Stomach (tissue), 9 donors: Measurements from ENCODE around the gene GAR1. TPM values are rescaled to one million over a fixed set of nuclear protein-coding genes. Genes with fewer than 3 reads are reported as not detected.

Source experiments
- DNase-seq, 2 donors: peaks; one replicate each; pipeline versions ENCODE4 v3.0.0 to v3.0.0-alpha.2; 2013 to 2019
- H3K27ac ChIP-seq, 5 donors: fragments of 200-600 bp in 4 of 5; sonication (generic) in 4 of 5; one replicate each; pipeline ENCODE4 v1.5.1; 2013 to 2019; ENCODE audit warnings: mild to moderate bottlenecking in 1 of 5, moderate library complexity in 1 of 5
- H3K27me3 ChIP-seq, 3 donors: fragments of 200-600 bp; sonication (generic); one replicate each; pipeline ENCODE4 v1.5.1; 2017 to 2019; ENCODE audit warnings: mixed run types in 1 of 3
- H3K36me3 ChIP-seq, 4 donors: fragments of 200-600 bp; sonication (generic); 1 replicate in 3 of 4; 2 replicates in 1 of 4; pipeline ENCODE4 v1.5.1; 2016 to 2019
- H3K4me1 ChIP-seq, 4 donors: fragments of 200-600 bp; sonication (generic); one replicate each; pipeline ENCODE4 v1.5.1; 2016 to 2019
- H3K4me3 ChIP-seq, 4 donors: fragments of 200-600 bp; sonication (generic) in 3 of 4; one replicate each; pipeline ENCODE4 v1.5.1; 2016 to 2019; ENCODE audit warnings: mild to moderate bottlenecking in 1 of 4
- H3K9me3 ChIP-seq, 4 donors: fragments of 200-600 bp; sonication (generic); one replicate each; pipeline ENCODE4 v1.5.1; 2016 to 2019
- CTCF ChIP-seq, 7 experiments: fragments of 450-650 bp in 4 of 7; fragments of 200-600 bp in 3 of 7; sonication (generic) in 3 of 7; IDR thresholded peaks; one replicate each; pipeline ENCODE4 v1.5.1; 2016 to 2019; ENCODE audit warnings: antibody characterized with exemption in 7 of 7, control low read depth in 2 of 7, mild to moderate bottlenecking in 1 of 7
- EP300 ChIP-seq: sonication (generic); formaldehyde crosslinking; IDR thresholded peaks from one replicate; pipeline ENCODE4 v1.6.1; 2017; ENCODE audit warnings: antibody characterized with exemption
- POLR2A ChIP-seq, 4 donors: fragments of 450-650 bp; IDR thresholded peaks; one replicate each; pipeline ENCODE4 v1.6.1; 2016; ENCODE audit warnings: antibody characterized with exemption in 4 of 4, control low read depth in 2 of 4, mild to moderate bottlenecking in 1 of 4, moderate library complexity in 1 of 4
- POLR2AphosphoS5 ChIP-seq, 3 donors: sonication (generic); formaldehyde crosslinking; IDR thresholded peaks; one replicate each; pipeline ENCODE4 v1.6.1; 2016; ENCODE audit warnings: antibody characterized with exemption in 3 of 3
- WGBS, 5 donors: extraction: QIAGEN DNeasy Blood & Tissue Kit in 3 of 5; methylation state at CpG; one replicate each; pipeline versions ENCODE4 v1.1.5 to v1.1.7; 2013 to 2018; 5-methylcytosine and 5-hydroxymethylcytosine counted together
- intact Hi-C: fragments of 100-400 bp; cut with DNase I; formaldehyde crosslinking; loops from one replicate; pipeline ENCODE4 v1.15.1; 2023; ENCODE audit warnings: low total_unique reads
- polyA plus RNA-seq, 3 donors: library from polyadenylated mRNA; stranded (reverse); fragments of 200-250 nt; gene quantifications; one replicate each; pipeline ENCODE4 v1.2.3, GENCODE V29; 2013
- total RNA-seq, 5 donors: library from RNA; depleted of rRNA; stranded (reverse); fragments of >200 nt; gene quantifications; one replicate each; pipeline versions ENCODE4 v1.1.0 to v1.2.3, GENCODE V29; 2014 to 2016
- donor health status: healthy with polysubstance abuse.
- donor health status: Bipolar disorder and iron deficiency.
- donor health status: healthy.

Gene GAR1
- total and polyA plus RNA-seq, 8 donors = 2.2 to 19.2 (median 13.2) TPM; not detected in 2

- WGBS, 5 donors = 92 to 97% (median 93%) methylated on average over 2 of the region's 2 CpGs
- TF ChIP-seq CTCF (IDR thresholded peaks at IDR 0.05) (no peak), EP300 (no peak), POLR2A (IDR thresholded peaks at IDR 0.05) (no peak), POLR2AphosphoS5 (IDR thresholded peaks at IDR 0.05) (no peak)
- no peak for DNase-seq
These were observed 56.5 kb downstream of the GAR1 start for GRCh38 chr4:109872065-109872464.

GRCh38 chr4:109872950-109873656 is 57.5 kb downstream of the GAR1 start:
- Histone ChIP-seq H3K4me1 (no peaks in the 10 kb centered on the region), H3K36me3 (peaks cover 0 to 14% (median 10%) of the 10 kb centered on the region in 4 donors), H3K9me3 (no peaks in the 10 kb centered on the region), H3K4me3 (no peak overlapping the region), H3K27ac (no peak overlapping the region), H3K27me3 (no peaks in the 10 kb centered on the region)
- intact Hi-C loops = no loop called here
- DNase-seq = no peak
- WGBS, 5 donors = 88 to 97% (median 94%) methylated on average over 6 of the region's 6 CpGs
- TF ChIP-seq CTCF (IDR thresholded peaks at IDR 0.05) (no peak), EP300 (no peak), POLR2AphosphoS5 (IDR thresholded peaks at IDR 0.05) (no peak), POLR2A (IDR thresholded peaks at IDR 0.05) (no peak)

More at GRCh38 chr4:109872065-109872464, 56.5 kb downstream of the GAR1 start:
- Histone ChIP-seq H3K36me3 (peaks cover 0 to 14% (median 10%) of the 10 kb centered on the region in 4 donors), H3K9me3 (no peaks in the 10 kb centered on the region), H3K27ac (no peak overlapping the region), H3K27me3 (no peaks in the 10 kb centered on the region), H3K4me3 (no peak overlapping the region), H3K4me1 (no peaks in the 10 kb centered on the region)
- intact Hi-C loops = no loop called here

GRCh38 chr4:109873791-109874514 is 58.4 kb downstream of the GAR1 start:
- 62 to 70% (median 66%) methylated on average over 11 of the region's 11 CpGs for WGBS, 5 donors
- DNase-seq = no peak

More at GRCh38 chr4:109873791-109874514, 58.4 kb downstream of the GAR1 start:
- TF ChIP-seq CTCF (IDR thresholded peaks at IDR 0.05) (no peak), POLR2AphosphoS5 (IDR thresholded peaks at IDR 0.05) (no peak), POLR2A (IDR thresholded peaks at IDR 0.05) (no peak), EP300 (no peak)
- Histone ChIP-seq H3K27ac (no peak overlapping the region), H3K4me3 (no peak overlapping the region), H3K9me3 (no peaks in the 10 kb centered on the region), H3K36me3 (peaks cover 0 to 14% (median 10%) of the 10 kb centered on the region in 4 donors), H3K27me3 (no peaks in the 10 kb centered on the region), H3K4me1 (no peaks in the 10 kb centered on the region)
- intact Hi-C loops = no loop called here

Other genes starting within 250 kb of the GAR1 start
- 10 to 100 TPM in 4 of 5 donors, 1 to 10 TPM in 1; 2.3 to 68.9 (median 33.8) TPM for gene CASP6, start 112.3 kb upstream of the GAR1 start, total RNA-seq
- 10 to 100 TPM; 11.6 to 29.0 (median 22.8) TPM for gene CASP6, start 112.3 kb upstream of the GAR1 start, polyA plus RNA-seq
- gene PLA2G12A, start 85.7 kb upstream of the GAR1 start, total RNA-seq = 10 to 100 TPM in 3 of 5 donors, 1 to 10 TPM in 2; 3.5 to 95.9 (median 17.4) TPM
- 10 to 100 TPM in 1 of 3 donors, 1 to 10 TPM in 2; 6.4 to 11.9 (median 7.5) TPM for gene PLA2G12A, start 85.7 kb upstream of the GAR1 start, polyA plus RNA-seq
- 10 to 100 TPM in 3 of 5 donors, 1 to 10 TPM in 1, under 1 TPM in 1; 0.45 to 20.4 (median 12.8) TPM for gene CFI, start 13.8 kb upstream of the GAR1 start, total RNA-seq
- gene CFI, start 13.8 kb upstream of the GAR1 start, polyA plus RNA-seq = 10 to 100 TPM in 1 of 3 donors, 1 to 10 TPM in 2; 2.0 to 14.0 (median 2.5) TPM
- gene RRH, start 12.2 kb downstream of the GAR1 start, total RNA-seq = 10 to 100 TPM in 1 of 5 donors, not detected in 4; 13.4 TPM
- not detected for gene RRH, start 12.2 kb downstream of the GAR1 start, polyA plus RNA-seq
- 1 to 10 TPM in 1 of 5 donors, under 1 TPM in 1, not detected in 3; 0.18 to 1.0 TPM for gene LRIT3, start 32.3 kb downstream of the GAR1 start, total RNA-seq
- gene LRIT3, start 32.3 kb downstream of the GAR1 start, polyA plus RNA-seq = under 1 TPM in 2 of 3 donors, not detected in 1; 0.06 to 0.13 TPM
- gene EGF, start 97.1 kb downstream of the GAR1 start, total RNA-seq = under 1 TPM in 1 of 5 donors, not detected in 4; 0.37 TPM
- under 1 TPM in 1 of 3 donors, not detected in 2; 0.20 TPM for gene EGF, start 97.1 kb downstream of the GAR1 start, polyA plus RNA-seq